NB4 (cell line): ENCODE measurements around the gene SASS6.

Source experiments
- CTCF ChIP-seq: IDR thresholded peaks from one replicate; pipeline ENCODE4 v1.5.1; 2012; ENCODE audit warnings: low read depth, low read length
- MAX ChIP-seq: IDR thresholded peaks from 2 replicates; pipeline ENCODE4 v1.6.1; 2011; ENCODE audit warnings: low read depth, low read length
- MYC ChIP-seq: IDR thresholded peaks from 2 replicates; pipeline ENCODE4 v1.6.1; 2011; ENCODE audit warnings: low read depth, low read length
- POLR2A ChIP-seq: IDR thresholded peaks from 2 replicates; pipeline ENCODE4 v1.6.1; 2011; ENCODE audit warnings: mild to moderate bottlenecking; ENCODE audit not compliant: insufficient read length; ENCODE audit errors: extremely low read depth

GRCh38 chr1:100037927-100038659, 94.6 kb downstream of the SASS6 start:
- no peak for TF ChIP-seq CTCF
- TF ChIP-seq POLR2A: peak; percentile 93
- peak; percentile 60; the same call in 1 of the 2 replicates for TF ChIP-seq MAX
- TF ChIP-seq MYC: peak; percentile 78
